Right renal pelvis (tissue), 4 donors: ENCODE results near the gene IL26. TPM values are rescaled to one million over a fixed set of nuclear protein-coding genes. Genes with fewer than 3 reads are reported as not detected.
A peak's percentile ranks its signal among the peaks of the same experiment; 100 is the strongest.
"Not testable (repeated sequence)": the region's sequence is repeated elsewhere in the genome, so short reads cannot be mapped to it uniquely, and the experiment has no call there.

Experiments
- DNase-seq, 4 donors: peaks; one replicate each; pipeline ENCODE4 v3.0.0-alpha.2; 2013; ENCODE audit warnings: low read depth in 4 of 4, low spot score in 3 of 4, missing footprints in 1 of 4
- polyA plus RNA-seq, 4 donors: library from polyadenylated mRNA; unstranded; fragments of 120-200 nt; gene quantifications; one replicate each; pipeline ENCODE4 v1.2.1, GENCODE V29; 2013; ENCODE audit not compliant: insufficient read length in 4 of 4

The IL26 gene
- polyA plus RNA-seq, 4 donors: not detected

- no peak for DNase-seq
These were observed 15.4 kb upstream of the IL26 start for GRCh38 chr12:68240975-68241374.

- DNase-seq: no peak
These were observed 14.5 kb upstream of the IL26 start for GRCh38 chr12:68240079-68240478.

GRCh38 chr12:68239309-68239982, 13.8 kb upstream of the IL26 start:
- DNase-seq: no peak

- no peak for DNase-seq
These were observed 12.0 kb upstream of the IL26 start for GRCh38 chr12:68237619-68238018.

GRCh38 chr12:68237078-68237477, 11.5 kb upstream of the IL26 start:
- no peak for DNase-seq

- DNase-seq: no peak
These were observed 10.9 kb upstream of the IL26 start for GRCh38 chr12:68236421-68237059.

- no peak for DNase-seq
These were observed 10.0 kb upstream of the IL26 start for GRCh38 chr12:68235576-68235975.

- DNase-seq: no peak
These were observed 8.5 kb upstream of the IL26 start for GRCh38 chr12:68234140-68234539.

- no peak for DNase-seq
These were observed 7.9 kb upstream of the IL26 start for GRCh38 chr12:68233498-68233897.

- DNase-seq: no peak
These were observed 6.1 kb upstream of the IL26 start for GRCh38 chr12:68231691-68232090.

GRCh38 chr12:68231229-68231628, 5.6 kb upstream of the IL26 start:
- DNase-seq: no peak

- no peak for DNase-seq
These were observed 4.3 kb upstream of the IL26 start for GRCh38 chr12:68229956-68230355.

GRCh38 chr12:68227356-68227755, 1.7 kb upstream of the IL26 start:
- DNase-seq: no peak

GRCh38 chr12:68224613-68225285, 861 bp downstream of the IL26 start:
- DNase-seq: no peak

GRCh38 chr12:68223067-68223747, 2.4 kb downstream of the IL26 start:
- peak; percentile 73 to 78 (median 77) for DNase-seq

- DNase-seq: no peak
These were observed 3.3 kb downstream of the IL26 start for GRCh38 chr12:68222326-68222725.

GRCh38 chr12:68221497-68221896, 4.1 kb downstream of the IL26 start:
- DNase-seq: no peak

- no peak for DNase-seq
These were observed 14.7 kb downstream of the IL26 start for GRCh38 chr12:68210875-68211274.

GRCh38 chr12:68209048-68209728, 16.4 kb downstream of the IL26 start:
- DNase-seq: not testable (repeated sequence)

GRCh38 chr12:68207276-68207675, 18.3 kb downstream of the IL26 start:
- no peak for DNase-seq

GRCh38 chr12:68206446-68206845, 19.2 kb downstream of the IL26 start:
- no peak for DNase-seq
